Stimulated activated CD8-positive, alpha-beta memory T cell treated with anti-CD3 and anti-CD28 coated beads, Interleukin-7, amount 100 ng/mL, for 4 hours (primary cell): Measurements from ENCODE around the gene PDZD4.

ENCODE experiments used
- DNase-seq, 2 donors: peaks; one replicate each; pipeline ENCODE4 v3.0.0-alpha.2; 2020; ENCODE audit warnings: low read depth in 2 of 2

The PDZD4 gene

GRCh38 chrX:153868576-153869472 lies 38.5 kb upstream of the PDZD4 start:
- no peak for DNase-seq

- no peak for DNase-seq
Observed at GRCh38 chrX:153867671-153868070, 37.3 kb upstream of the PDZD4 start.

- DNase-seq, result no peak
Observed at GRCh38 chrX:153867139-153867538, 36.8 kb upstream of the PDZD4 start.

- no peak for DNase-seq
Observed at GRCh38 chrX:153866302-153867019, 36.1 kb upstream of the PDZD4 start.

GRCh38 chrX:153865685-153866084 lies 35.3 kb upstream of the PDZD4 start:
- no peak for DNase-seq

GRCh38 chrX:153865321-153865580 lies 34.9 kb upstream of the PDZD4 start:
- no peak for DNase-seq

GRCh38 chrX:153864561-153865320 lies 34.4 kb upstream of the PDZD4 start:
- no peak for DNase-seq

GRCh38 chrX:153864101-153864500 lies 33.8 kb upstream of the PDZD4 start:
- no peak for DNase-seq

- no peak for DNase-seq
Observed at GRCh38 chrX:153863251-153863991, 33.1 kb upstream of the PDZD4 start.

GRCh38 chrX:153862369-153863250 lies 32.3 kb upstream of the PDZD4 start:
- DNase-seq, result no peak

GRCh38 chrX:153861733-153862310 lies 31.5 kb upstream of the PDZD4 start:
- no peak for DNase-seq

- no peak for DNase-seq
Observed at GRCh38 chrX:153861151-153861550, 30.8 kb upstream of the PDZD4 start.

GRCh38 chrX:153857348-153857903 lies 27.1 kb upstream of the PDZD4 start:
- no peak for DNase-seq

- DNase-seq, result no peak
Observed at GRCh38 chrX:153854702-153855101, 24.4 kb upstream of the PDZD4 start.

- no peak for DNase-seq
Observed at GRCh38 chrX:153853902-153854267, 23.5 kb upstream of the PDZD4 start.

GRCh38 chrX:153853180-153853901 lies 23.0 kb upstream of the PDZD4 start:
- DNase-seq, result no peak

- no peak for DNase-seq
Observed at GRCh38 chrX:153851981-153852380, 21.6 kb upstream of the PDZD4 start.

- DNase-seq, result no peak
Observed at GRCh38 chrX:153848325-153848724, 18.0 kb upstream of the PDZD4 start.

- no peak for DNase-seq
Observed at GRCh38 chrX:153845842-153846241, 15.5 kb upstream of the PDZD4 start.

- DNase-seq, result no peak
Observed at GRCh38 chrX:153845195-153845594, 14.9 kb upstream of the PDZD4 start.
